ENCODE measurements around the gene VPS26B.

VPS26B gene

DNA sequence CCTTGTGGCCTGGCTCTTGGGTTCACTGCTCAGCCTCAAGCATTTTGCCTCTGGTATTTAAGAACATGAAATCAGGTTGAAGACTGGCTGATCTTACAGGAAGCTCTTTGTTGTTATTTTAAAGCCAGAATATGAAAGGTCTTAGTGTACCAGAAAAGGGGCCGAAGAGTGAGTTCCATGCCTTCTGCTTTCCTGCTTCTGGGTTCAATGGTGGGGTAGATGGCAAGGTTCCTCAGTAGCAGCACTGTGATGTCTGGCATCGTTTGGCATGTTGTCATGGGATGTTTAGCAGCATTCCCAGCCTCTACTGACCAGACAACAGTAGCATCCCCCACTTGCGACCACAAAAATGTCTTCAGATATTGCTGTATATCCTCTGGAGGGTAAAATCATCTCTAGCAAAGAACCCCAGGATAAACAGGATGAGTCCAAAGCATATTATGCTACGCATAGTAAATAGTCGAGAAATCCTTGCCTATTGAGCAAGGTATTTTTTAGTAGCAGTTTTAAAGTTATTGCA, 2.4 kb downstream of the VPS26B start:
- H3K4ac ChIP-seq (ENCODE audit: low read depth, low read length): no peak overlapping the region
- no peak overlapping the region for H4K12ac ChIP-seq (ENCODE audit: low read depth, low read length)
- H2BK12ac ChIP-seq (ENCODE audit: low read length): no peak overlapping the region
- H3K36me3 ChIP-seq (ENCODE audit: control insufficient read depth in 1 of 2, insufficient read depth in 2 of 2, low read length in 2 of 2): no peaks in the 10 kb centered on the region
- H3K79me2 ChIP-seq (ENCODE audit: control insufficient read depth, insufficient read depth, low read length, poor library complexity): peaks cover 7% of the 10 kb centered on the region
- no peak overlapping the region for H2AK5ac ChIP-seq (ENCODE audit: low read length)
- no peak overlapping the region for H3K4me3 ChIP-seq (ENCODE audit: low read depth, low read length)
- H2BK120ac ChIP-seq (ENCODE audit: insufficient read depth, low read length, poor library complexity): no peak overlapping the region
- H3K9ac ChIP-seq (ENCODE audit: low read length): no peak overlapping the region
- DNase-seq: no peak
- no peak overlapping the region for H2BK5ac ChIP-seq (ENCODE audit: low read depth, low read length, poor library complexity)
- peaks cover 9% of the 10 kb centered on the region for H3K79me1 ChIP-seq (ENCODE audit: low read length)
- no peaks in the 10 kb centered on the region for H3K27me3 ChIP-seq (ENCODE audit: insufficient read depth, low read length)
- no peaks in the 10 kb centered on the region for H3K9me3 ChIP-seq (ENCODE audit: insufficient read depth, low read depth, low read length)
- WGBS (ENCODE audit: extremely low coverage, insufficient coverage, insufficient read length): no CpG with 5 or more reads among the region's 5 CpGs
- no peak overlapping the region for H3K14ac ChIP-seq (ENCODE audit: low read length)
- peaks cover 5 to 8% of the 10 kb centered on the region in 2 experiments for H3K4me1 ChIP-seq (ENCODE audit: control insufficient read depth in 1 of 2, insufficient read depth in 2 of 2, low read length in 2 of 2)
- no peak overlapping the region for H3K27ac ChIP-seq (ENCODE audit: low read depth, low read length)
- H3K4me2 ChIP-seq (ENCODE audit: low read length): no peak overlapping the region
- H3K18ac ChIP-seq (ENCODE audit: low read length): no peak overlapping the region
- H4K91ac ChIP-seq (ENCODE audit: low read depth, low read length): no peak overlapping the region
- H4K8ac ChIP-seq (ENCODE audit: low read depth, low read length): no peak overlapping the region
- no peak overlapping the region for H2AFZ ChIP-seq (ENCODE audit: insufficient read depth, low read length, poor library complexity)
- H3K23ac ChIP-seq (ENCODE audit: low read length): no peak overlapping the region

DNA sequence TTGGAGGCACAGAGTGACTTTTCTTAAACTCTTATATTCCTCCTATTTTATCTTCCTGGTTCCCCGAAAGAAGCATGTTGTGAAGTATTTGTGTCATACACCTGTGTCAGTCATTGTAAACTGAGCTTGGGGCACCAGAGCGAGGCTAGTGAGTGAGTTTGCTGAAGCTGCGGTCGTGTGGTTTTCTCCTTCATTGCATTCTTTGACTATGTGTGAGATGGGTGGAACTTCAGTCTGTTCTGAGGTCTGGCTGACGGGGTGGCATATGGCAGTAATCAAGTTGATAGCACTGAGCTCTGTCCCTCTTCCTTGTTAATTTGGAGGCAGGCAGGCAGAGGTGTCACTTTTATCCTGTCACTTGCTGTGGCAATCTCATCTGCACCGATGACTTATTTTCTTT, 4.2 kb downstream of the VPS26B start:
- DNase-seq: no peak
- peaks cover 5% of the 10 kb centered on the region for H3K79me2 ChIP-seq (ENCODE audit: control insufficient read depth, insufficient read depth, low read length, poor library complexity)
- H3K4ac ChIP-seq (ENCODE audit: low read depth, low read length): no peak overlapping the region
- H3K79me1 ChIP-seq (ENCODE audit: low read length): peaks cover 8% of the 10 kb centered on the region
- whole genome bisulfite sequencing (ENCODE audit: extremely low coverage, insufficient coverage, insufficient read length): no CpG with 5 or more reads among the region's 6 CpGs
- no peak overlapping the region for H3K23ac ChIP-seq (ENCODE audit: low read length)
- H3K14ac ChIP-seq (ENCODE audit: low read length): no peak overlapping the region
- H4K8ac ChIP-seq (ENCODE audit: low read depth, low read length): no peak overlapping the region
- no peak overlapping the region for H4K91ac ChIP-seq (ENCODE audit: low read depth, low read length)
- no peak overlapping the region for H2BK12ac ChIP-seq (ENCODE audit: low read length)
- no peak overlapping the region for H2AK5ac ChIP-seq (ENCODE audit: low read length)
- no peak overlapping the region for H3K4me3 ChIP-seq (ENCODE audit: low read depth, low read length)
- no peaks in the 10 kb centered on the region for H3K27me3 ChIP-seq (ENCODE audit: insufficient read depth, low read length)
- no peak overlapping the region for H3K9ac ChIP-seq (ENCODE audit: low read length)
- H4K12ac ChIP-seq (ENCODE audit: low read depth, low read length): no peak overlapping the region
- H2BK120ac ChIP-seq (ENCODE audit: insufficient read depth, low read length, poor library complexity): no peak overlapping the region
- no peak overlapping the region for H2BK5ac ChIP-seq (ENCODE audit: low read depth, low read length, poor library complexity)
- no peak overlapping the region for H3K4me2 ChIP-seq (ENCODE audit: low read length)
- H3K27ac ChIP-seq (ENCODE audit: low read depth, low read length): no peak overlapping the region
- H3K4me1 ChIP-seq (ENCODE audit: control insufficient read depth in 1 of 2, insufficient read depth in 2 of 2, low read length in 2 of 2): peaks cover 0 to 4% of the 10 kb centered on the region in 2 experiments
- H3K9me3 ChIP-seq (ENCODE audit: insufficient read depth, low read depth, low read length): no peaks in the 10 kb centered on the region
- no peaks in the 10 kb centered on the region for H3K36me3 ChIP-seq (ENCODE audit: control insufficient read depth in 1 of 2, insufficient read depth in 2 of 2, low read length in 2 of 2)
- no peak overlapping the region for H3K18ac ChIP-seq (ENCODE audit: low read length)
- no peak overlapping the region for H2AFZ ChIP-seq (ENCODE audit: insufficient read depth, low read length, poor library complexity)

DNA sequence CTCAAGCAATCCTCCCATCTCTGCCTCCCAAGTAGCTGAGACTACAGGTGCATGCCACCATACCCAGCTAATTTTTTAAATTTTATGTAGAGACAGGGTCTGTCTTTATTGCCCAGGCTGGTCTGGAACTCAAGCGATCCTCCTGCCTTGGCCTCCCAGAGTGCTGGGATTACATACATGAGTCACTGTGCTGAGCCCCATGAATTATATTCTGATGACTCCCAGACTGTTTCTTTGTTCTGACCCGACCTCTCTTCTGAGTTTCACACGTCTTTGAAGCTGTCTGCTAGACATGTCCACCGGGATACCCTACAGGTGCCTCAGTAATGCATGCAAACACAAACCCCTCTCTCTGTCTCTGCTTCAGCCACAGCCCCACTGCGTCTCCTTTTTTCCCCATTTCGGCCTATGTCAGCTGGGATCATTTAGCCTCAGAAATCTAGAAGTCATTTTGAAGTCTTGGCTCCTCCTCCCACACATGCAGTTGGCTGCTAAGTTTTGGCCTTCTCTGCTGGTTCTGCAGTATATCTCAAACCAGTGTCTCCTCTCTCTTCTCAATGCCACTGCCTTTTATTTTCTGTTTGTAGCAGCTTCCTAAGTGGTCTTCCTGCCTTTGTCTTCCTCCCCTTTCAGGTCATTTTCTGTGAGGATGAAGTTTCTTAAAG, 4.8 kb downstream of the VPS26B start:
- Histone ChIP-seq H3K14ac (ENCODE audit: low read length) (no peak overlapping the region), H4K91ac (ENCODE audit: low read depth, low read length) (no peak overlapping the region), H2BK120ac (ENCODE audit: insufficient read depth, low read length, poor library complexity) (no peak overlapping the region), H3K23ac (ENCODE audit: low read length) (no peak overlapping the region), H3K4me1 (ENCODE audit: control insufficient read depth in 1 of 2, insufficient read depth in 2 of 2, low read length in 2 of 2) (peaks cover 0 to 4% of the 10 kb centered on the region in 2 experiments), H3K9me3 (ENCODE audit: insufficient read depth, low read depth, low read length) (no peaks in the 10 kb centered on the region), H3K4ac (ENCODE audit: low read depth, low read length) (no peak overlapping the region), H3K27me3 (ENCODE audit: insufficient read depth, low read length) (no peaks in the 10 kb centered on the region), H2AK5ac (ENCODE audit: low read length) (no peak overlapping the region), H3K79me1 (ENCODE audit: low read length) (peaks cover 7% of the 10 kb centered on the region), H2BK5ac (ENCODE audit: low read depth, low read length, poor library complexity) (no peak overlapping the region), H3K18ac (ENCODE audit: low read length) (no peak overlapping the region), H4K8ac (ENCODE audit: low read depth, low read length) (no peak overlapping the region), H2BK12ac (ENCODE audit: low read length) (no peak overlapping the region), H3K36me3 (ENCODE audit: control insufficient read depth in 1 of 2, insufficient read depth in 2 of 2, low read length in 2 of 2) (no peaks in the 10 kb centered on the region), H4K12ac (ENCODE audit: low read depth, low read length) (no peak overlapping the region), H3K4me3 (ENCODE audit: low read depth, low read length) (no peak overlapping the region), H3K9ac (ENCODE audit: low read length) (no peak overlapping the region), H3K79me2 (ENCODE audit: control insufficient read depth, insufficient read depth, low read length, poor library complexity) (peaks cover 5% of the 10 kb centered on the region), H3K4me2 (ENCODE audit: low read length) (no peak overlapping the region), H3K27ac (ENCODE audit: low read depth, low read length) (no peak overlapping the region), H2AFZ (ENCODE audit: insufficient read depth, low read length, poor library complexity) (no peak overlapping the region)
- WGBS (ENCODE audit: extremely low coverage, insufficient coverage, insufficient read length): no CpG with 5 or more reads among the region's 6 CpGs
- DNase-seq: peak in 1 of 2 donors; percentile 26

GRCh38 chr11:134230339-134230738, 5.9 kb downstream of the VPS26B start:
- WGBS (ENCODE audit: extremely low coverage, insufficient coverage, insufficient read length): no CpG with 5 or more reads among the region's 4 CpGs

More at GRCh38 chr11:134230339-134230738, 5.9 kb downstream of the VPS26B start:
- Histone ChIP-seq H2AFZ (ENCODE audit: insufficient read depth, low read length, poor library complexity) (no peak overlapping the region), H3K18ac (ENCODE audit: low read length) (no peak overlapping the region), H3K27ac (ENCODE audit: low read depth, low read length) (no peak overlapping the region), H3K79me2 (ENCODE audit: control insufficient read depth, insufficient read depth, low read length, poor library complexity) (no peaks in the 10 kb centered on the region), H4K8ac (ENCODE audit: low read depth, low read length) (no peak overlapping the region), H3K79me1 (ENCODE audit: low read length) (no peaks in the 10 kb centered on the region), H3K23ac (ENCODE audit: low read length) (no peak overlapping the region), H3K4me1 (ENCODE audit: control insufficient read depth in 1 of 2, insufficient read depth in 2 of 2, low read length in 2 of 2) (peaks cover 0 to 4% of the 10 kb centered on the region in 2 experiments), H3K9me3 (ENCODE audit: insufficient read depth, low read depth, low read length) (no peaks in the 10 kb centered on the region), H4K91ac (ENCODE audit: low read depth, low read length) (no peak overlapping the region), H3K27me3 (ENCODE audit: insufficient read depth, low read length) (no peaks in the 10 kb centered on the region), H3K4me2 (ENCODE audit: low read length) (no peak overlapping the region), H2BK5ac (ENCODE audit: low read depth, low read length, poor library complexity) (no peak overlapping the region), H2BK12ac (ENCODE audit: low read length) (no peak overlapping the region), H3K9ac (ENCODE audit: low read length) (no peak overlapping the region), H3K14ac (ENCODE audit: low read length) (no peak overlapping the region), H3K36me3 (ENCODE audit: control insufficient read depth in 1 of 2, insufficient read depth in 2 of 2, low read length in 2 of 2) (peaks cover 3% of the 10 kb centered on the region in 2 experiments), H2BK120ac (ENCODE audit: insufficient read depth, low read length, poor library complexity) (no peak overlapping the region), H3K4ac (ENCODE audit: low read depth, low read length) (no peak overlapping the region), H3K4me3 (ENCODE audit: low read depth, low read length) (no peak overlapping the region), H2AK5ac (ENCODE audit: low read length) (no peak overlapping the region), H4K12ac (ENCODE audit: low read depth, low read length) (no peak overlapping the region)
- no peak for DNase-seq

Measured in trophoblast cell (in vitro differentiated cells and primary cell).